PC-9 (cell line): ENCODE data around the gene ZNF646.

ENCODE experiments used
- CTCF ChIP-seq: fragments of 200-600 bp; sonication (generic); conservative IDR thresholded peaks from 2 replicates; pipeline ENCODE4 v1.6.1; 2017; ENCODE audit warnings: mixed run types, antibody characterized with exemption, mild to moderate bottlenecking, moderate library complexity
- EZH2 ChIP-seq: fragments of 200-600 bp; sonication (generic); IDR thresholded peaks from 2 replicates; pipeline ENCODE4 v1.8.0; 2017; ENCODE audit warnings: antibody characterized with exemption, low read depth

- no peak for TF ChIP-seq CTCF
- TF ChIP-seq EZH2 = no peak
Measured at GRCh38 chr16:31090540-31090939, 16.3 kb downstream of the ZNF646 start.
